AG10803 (cell line): Measurements from ENCODE around the gene RALA.
"Not testable (repeated sequence)": the region's sequence is repeated elsewhere in the genome, so short reads cannot be mapped to it uniquely, and the experiment has no call there.

ENCODE experiments used
- DNase-seq: peaks from one replicate; pipeline ENCODE4 v3.0.0; 2010; ENCODE audit warnings: low read depth
- H3K4me3 ChIP-seq: 2 replicates; pipeline ENCODE4 v1.5.1; 2011; ENCODE audit warnings: mild to moderate bottlenecking, low read length, control low read depth
- CTCF ChIP-seq: conservative IDR thresholded peaks from 2 replicates; pipeline ENCODE4 v1.5.1; 2011; ENCODE audit warnings: mild to moderate bottlenecking, low read length, control low read depth, inconsistent platforms

RALA gene

GRCh38 chr7:39670934-39671333 lies 47.6 kb downstream of the RALA start:
- no peak for DNase-seq
- TF ChIP-seq CTCF: no peak
- H3K4me3 ChIP-seq: no peak overlapping the region

- DNase-seq: peak; percentile 8
- no peak for TF ChIP-seq CTCF
- H3K4me3 ChIP-seq: no peak overlapping the region
Observed at GRCh38 chr7:39672176-39672575, 48.8 kb downstream of the RALA start.

GRCh38 chr7:39673868-39674267 lies 50.5 kb downstream of the RALA start:
- TF ChIP-seq CTCF: no peak
- no peak overlapping the region for H3K4me3 ChIP-seq
- no peak for DNase-seq

- DNase-seq: peak; percentile 20
- no peak overlapping the region for H3K4me3 ChIP-seq
- TF ChIP-seq CTCF: no peak
Observed at GRCh38 chr7:39674406-39674805, 51.0 kb downstream of the RALA start.

- TF ChIP-seq CTCF: no peak
- DNase-seq: no peak
- H3K4me3 ChIP-seq: no peak overlapping the region
Observed at GRCh38 chr7:39676346-39676745, 53.0 kb downstream of the RALA start.

GRCh38 chr7:39678930-39679709 lies 55.7 kb downstream of the RALA start:
- DNase-seq: no peak
- no peak for TF ChIP-seq CTCF

GRCh38 chr7:39679874-39680273 lies 56.5 kb downstream of the RALA start:
- H3K4me3 ChIP-seq, DNase-seq: not testable (repeated sequence)

More at GRCh38 chr7:39678930-39679709, 55.7 kb downstream of the RALA start:
- no peak overlapping the region for H3K4me3 ChIP-seq
